GM12874 (cell line): ENCODE results near the gene PSMA8.

ENCODE experiments used
- TF ChIP-seq, protein P1 (sequence below): IDR thresholded peaks from 2 replicates; pipeline ENCODE4 v1.5.1; 2011; ENCODE audit warnings: low read depth, mild to moderate bottlenecking, control low read depth, low read length, moderate library complexity; ENCODE audit not compliant: insufficient read depth

PSMA8 gene

DNA sequence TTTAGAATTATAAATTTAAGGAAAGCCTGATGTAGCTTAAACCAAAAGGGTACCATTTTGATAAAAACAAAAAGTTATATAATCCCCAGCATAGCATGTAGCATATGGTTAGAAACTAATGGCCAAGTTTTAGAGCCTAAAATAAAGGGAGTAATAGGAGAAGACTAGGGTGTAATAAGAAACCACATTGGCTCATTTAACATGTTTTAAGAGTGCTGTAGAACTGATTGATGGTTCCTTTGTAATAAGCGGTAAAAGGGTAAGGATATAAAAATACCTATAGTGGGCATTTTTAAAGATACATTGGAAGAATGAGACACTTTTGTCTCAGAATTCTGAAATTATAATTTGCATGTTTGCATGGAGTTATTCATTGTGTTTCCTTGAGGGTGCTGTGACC is 1.9 kb downstream of the PSMA8 start:
- TF ChIP-seq, protein P1, sequence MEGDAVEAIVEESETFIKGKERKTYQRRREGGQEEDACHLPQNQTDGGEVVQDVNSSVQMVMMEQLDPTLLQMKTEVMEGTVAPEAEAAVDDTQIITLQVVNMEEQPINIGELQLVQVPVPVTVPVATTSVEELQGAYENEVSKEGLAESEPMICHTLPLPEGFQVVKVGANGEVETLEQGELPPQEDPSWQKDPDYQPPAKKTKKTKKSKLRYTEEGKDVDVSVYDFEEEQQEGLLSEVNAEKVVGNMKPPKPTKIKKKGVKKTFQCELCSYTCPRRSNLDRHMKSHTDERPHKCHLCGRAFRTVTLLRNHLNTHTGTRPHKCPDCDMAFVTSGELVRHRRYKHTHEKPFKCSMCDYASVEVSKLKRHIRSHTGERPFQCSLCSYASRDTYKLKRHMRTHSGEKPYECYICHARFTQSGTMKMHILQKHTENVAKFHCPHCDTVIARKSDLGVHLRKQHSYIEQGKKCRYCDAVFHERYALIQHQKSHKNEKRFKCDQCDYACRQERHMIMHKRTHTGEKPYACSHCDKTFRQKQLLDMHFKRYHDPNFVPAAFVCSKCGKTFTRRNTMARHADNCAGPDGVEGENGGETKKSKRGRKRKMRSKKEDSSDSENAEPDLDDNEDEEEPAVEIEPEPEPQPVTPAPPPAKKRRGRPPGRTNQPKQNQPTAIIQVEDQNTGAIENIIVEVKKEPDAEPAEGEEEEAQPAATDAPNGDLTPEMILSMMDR = no peak

DNA sequence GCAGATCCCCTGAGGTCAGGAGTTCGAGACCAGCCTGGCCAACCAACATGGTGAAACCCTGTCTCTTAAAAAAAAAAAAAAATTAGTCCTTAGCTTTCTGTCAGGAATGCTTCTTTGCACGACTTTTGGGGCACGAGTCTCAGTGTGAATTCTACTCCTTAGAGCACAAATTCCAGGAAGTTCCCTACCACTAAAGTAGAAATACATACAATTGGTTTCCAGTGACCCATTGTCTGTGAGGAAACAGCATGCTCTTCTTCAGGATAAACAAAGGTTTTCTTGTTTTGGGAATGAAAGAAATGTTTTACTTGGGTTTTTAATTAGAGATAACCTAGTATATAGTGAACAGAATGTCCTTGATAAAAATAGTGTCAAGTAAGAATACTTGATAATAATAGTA is 23.7 kb downstream of the PSMA8 start:
- TF ChIP-seq, protein P1 = no peak

DNA sequence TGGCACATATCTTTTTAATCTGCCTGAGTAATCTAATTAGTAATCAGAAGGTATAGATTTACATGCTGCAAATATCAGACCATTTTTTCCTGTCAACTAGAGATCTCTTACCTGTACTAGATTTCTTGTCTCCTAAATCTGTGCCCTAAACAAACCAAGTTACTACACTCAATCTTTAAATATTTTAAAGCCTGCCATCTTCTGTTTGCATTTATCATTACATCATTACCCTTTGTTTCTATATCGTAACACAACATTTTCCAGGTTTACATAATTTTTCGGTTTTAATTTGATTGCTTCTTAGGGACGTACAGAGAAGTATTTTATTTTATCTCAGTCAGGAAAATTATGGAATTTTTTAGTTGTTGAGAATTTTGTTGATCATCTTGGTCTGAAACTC is 25.7 kb downstream of the PSMA8 start:
- TF ChIP-seq, protein P1 = no peak

- TF ChIP-seq, protein P1 = no peak
These were observed 30.9 kb downstream of the PSMA8 start for GRCh38 chr18:26164571-26164970.

GRCh38 chr18:26175481-26175880 is 41.8 kb downstream of the PSMA8 start:
- TF ChIP-seq, protein P1 = no peak

DNA sequence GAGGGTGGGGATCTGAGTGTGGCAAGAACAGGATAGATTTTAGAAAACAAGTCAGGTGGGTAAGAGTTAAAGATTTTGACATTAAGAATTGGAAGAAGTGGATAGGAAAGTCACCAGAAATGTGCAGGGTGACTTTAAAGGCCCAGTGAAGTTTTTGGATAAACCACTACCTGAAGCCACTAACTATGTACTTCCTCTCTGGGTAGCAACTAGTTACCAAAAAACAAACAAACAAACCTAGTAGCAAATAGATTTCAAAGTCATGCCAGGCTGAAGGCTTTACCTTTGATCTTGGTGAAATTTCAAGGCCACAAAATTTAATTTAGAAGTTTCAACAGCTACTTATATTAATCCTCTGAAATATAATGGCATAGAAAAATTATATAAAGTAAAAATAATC is 42.5 kb downstream of the PSMA8 start:
- TF ChIP-seq, protein P1 = no peak

- TF ChIP-seq, protein P1 = no peak
These were observed 47.7 kb downstream of the PSMA8 start for GRCh38 chr18:26181343-26181826.
